ENCODE data around the gene RFX1.
"Not testable (repeated sequence)": the region's sequence is repeated elsewhere in the genome, so short reads cannot be mapped to it uniquely, and the experiment has no call there.

RFX1 gene

GRCh38 chr19:13935765-13936510, 70.2 kb downstream of the RFX1 start:
- no peak for DNase-seq (ENCODE audit: low read depth in 2 of 2)

GRCh38 chr19:13934785-13935109, 71.4 kb downstream of the RFX1 start:
- no peak for DNase-seq (ENCODE audit: low read depth in 2 of 2)

GRCh38 chr19:13932911-13933393, 73.2 kb downstream of the RFX1 start:
- DNase-seq (ENCODE audit: low read depth in 2 of 2) = no peak

GRCh38 chr19:13932149-13932637, 73.9 kb downstream of the RFX1 start:
- DNase-seq (ENCODE audit: low read depth in 2 of 2) = no peak

- DNase-seq (ENCODE audit: low read depth in 2 of 2) = no peak
These were observed 74.5 kb downstream of the RFX1 start for GRCh38 chr19:13931391-13932148.

- DNase-seq (ENCODE audit: low read depth in 2 of 2) = no peak
These were observed 75.7 kb downstream of the RFX1 start for GRCh38 chr19:13930402-13930801.

- no peak for DNase-seq (ENCODE audit: low read depth in 2 of 2)
These were observed 76.2 kb downstream of the RFX1 start for GRCh38 chr19:13929956-13930355.

- no peak for DNase-seq (ENCODE audit: low read depth in 2 of 2)
These were observed 76.8 kb downstream of the RFX1 start for GRCh38 chr19:13929340-13929739.

GRCh38 chr19:13926715-13927114, 79.4 kb downstream of the RFX1 start:
- no peak for DNase-seq (ENCODE audit: low read depth in 2 of 2)

- no peak for DNase-seq (ENCODE audit: low read depth in 2 of 2)
These were observed 80.1 kb downstream of the RFX1 start for GRCh38 chr19:13926010-13926409.

- no peak for DNase-seq (ENCODE audit: low read depth in 2 of 2)
These were observed 82.7 kb downstream of the RFX1 start for GRCh38 chr19:13923194-13923987.

- DNase-seq (ENCODE audit: low read depth in 2 of 2) = not testable (repeated sequence)
These were observed 84.0 kb downstream of the RFX1 start for GRCh38 chr19:13922118-13922517.

GRCh38 chr19:13920940-13921747, 85.0 kb downstream of the RFX1 start:
- no peak for DNase-seq (ENCODE audit: low read depth in 2 of 2)

- no peak for DNase-seq (ENCODE audit: low read depth in 2 of 2)
These were observed 85.6 kb downstream of the RFX1 start for GRCh38 chr19:13920524-13920923.

- DNase-seq (ENCODE audit: low read depth in 2 of 2) = no peak
These were observed 87.3 kb downstream of the RFX1 start for GRCh38 chr19:13918726-13919411.

GRCh38 chr19:13917888-13918406, 88.2 kb downstream of the RFX1 start:
- DNase-seq (ENCODE audit: low read depth in 2 of 2) = no peak

GRCh38 chr19:13914777-13915176, 91.3 kb downstream of the RFX1 start:
- no peak for DNase-seq (ENCODE audit: low read depth in 2 of 2)

- no peak for DNase-seq (ENCODE audit: low read depth in 2 of 2)
These were observed 92.8 kb downstream of the RFX1 start for GRCh38 chr19:13913352-13913751.
